Natural killer cell (primary cell): Measurements from ENCODE around the gene SLN. TPM values are rescaled to one million over a fixed set of nuclear protein-coding genes. Genes with fewer than 3 reads are reported as not detected.

Experiments used
- ATAC-seq, 3 donors: fragments of 150-1000 bp in 2 of 3; fragments of 200-7000 bp in 1 of 3; cut with Tn5 transposase; 1 replicate in 1 of 3; 2 replicates in 2 of 3; pipeline ENCODE4 v1.10.0; 2021; ENCODE audit warnings: mild to moderate bottlenecking in 2 of 3, moderate library complexity in 2 of 3
- DNase-seq, 2 donors: peaks; one replicate each; pipeline versions ENCODE4 v3.0.0 to v3.0.0-alpha.2; 2013 to 2021; ENCODE audit warnings: mixed read lengths in 1 of 2
- H3K27ac ChIP-seq: one replicate; pipeline ENCODE4 v1.5.1; 2013; ENCODE audit warnings: mild to moderate bottlenecking, low read length
- H3K27me3 ChIP-seq: one replicate; pipeline ENCODE4 v1.6.1; 2013; ENCODE audit warnings: low read length; ENCODE audit not compliant: control insufficient read depth, insufficient read depth
- H3K36me3 ChIP-seq: one replicate; pipeline ENCODE4 v1.6.1; 2013; ENCODE audit warnings: low read length; ENCODE audit not compliant: control insufficient read depth, insufficient read depth
- H3K4me1 ChIP-seq: one replicate; pipeline ENCODE4 v1.6.1; 2013; ENCODE audit warnings: low read length; ENCODE audit not compliant: control insufficient read depth, insufficient read depth
- H3K4me3 ChIP-seq: one replicate; pipeline ENCODE4 v1.5.1; 2013; ENCODE audit warnings: low read length
- H3K9me3 ChIP-seq: one replicate; pipeline ENCODE4 v1.6.1; 2013; ENCODE audit warnings: low read length; ENCODE audit not compliant: control insufficient read depth, insufficient read depth
- H3K27ac Mint-ChIP-seq, 2 donors: one replicate each; pipeline ENCODE4 v1.8.0; 2022; ENCODE audit warnings: mild to moderate bottlenecking in 2 of 2, mixed read lengths in 2 of 2, moderate library complexity in 1 of 2
- H3K27me3 Mint-ChIP-seq, 2 donors: one replicate each; pipeline ENCODE4 v1.8.0; 2022; ENCODE audit warnings: low read depth in 2 of 2, mixed read lengths in 2 of 2
- H3K36me3 Mint-ChIP-seq: one replicate; pipeline ENCODE4 v1.8.0; 2022; ENCODE audit warnings: mixed read lengths
- H3K4me1 Mint-ChIP-seq, 2 donors: one replicate each; pipeline ENCODE4 v1.8.0; 2022; ENCODE audit warnings: mixed read lengths in 2 of 2
- H3K4me3 Mint-ChIP-seq: one replicate; pipeline ENCODE4 v1.8.0; 2022; ENCODE audit warnings: mild to moderate bottlenecking, moderate library complexity, mixed read lengths
- H3K9me3 Mint-ChIP-seq, 2 donors: one replicate each; pipeline ENCODE4 v1.8.0; 2022; ENCODE audit warnings: mixed read lengths in 2 of 2
- WGBS: methylation state at CpG from one replicate; pipeline ENCODE4 v1.1.7; 2013; ENCODE audit warnings: missing lambda C conversion rate; ENCODE audit not compliant: insufficient coverage; 5-methylcytosine and 5-hydroxymethylcytosine counted together
- intact Hi-C: fragments of 100-400 bp; cut with micrococcal nuclease; formaldehyde crosslinking; loops from one replicate; pipeline ENCODE4 v1.14.2; 2022
- total RNA-seq, 4 donors: library from RNA; stranded (reverse); fragments of 120-200 nt in 1 of 4; gene quantifications; one replicate each; pipeline versions ENCODE4 v1.2.3 to v1.2.4, GENCODE V29; 2013 to 2022
- TF ChIP-seq, protein P1 (sequence below): fragments of 200-600 bp; IDR thresholded peaks from one replicate; pipeline ENCODE4 v1.8.0; 2022; ENCODE audit warnings: antibody characterized with exemption

The SLN gene
- total RNA-seq, 3 donors from 2014 or later (not counting 1 experiment from before 2014, with no cell fraction given), result not detected

DNA sequence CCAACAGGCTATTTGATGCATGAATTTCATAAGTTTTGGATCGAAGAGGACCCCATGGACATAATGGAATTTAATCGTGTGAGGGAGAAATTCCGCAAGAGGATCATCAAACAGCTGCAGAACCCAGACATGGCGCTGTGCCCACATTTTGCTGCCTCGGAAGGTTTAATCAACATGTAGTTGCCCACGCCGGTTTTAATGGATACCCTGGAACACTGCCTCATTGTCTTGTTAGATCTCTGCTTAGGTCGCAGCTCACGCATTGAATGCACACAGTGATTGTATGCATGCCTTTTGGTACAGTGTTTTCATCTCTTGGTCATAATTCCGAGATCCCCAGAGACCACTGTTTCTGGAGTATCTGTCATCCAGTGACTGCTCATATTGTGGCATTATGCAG is 46.8 kb downstream of the SLN start:
- TF ChIP-seq, protein P1, sequence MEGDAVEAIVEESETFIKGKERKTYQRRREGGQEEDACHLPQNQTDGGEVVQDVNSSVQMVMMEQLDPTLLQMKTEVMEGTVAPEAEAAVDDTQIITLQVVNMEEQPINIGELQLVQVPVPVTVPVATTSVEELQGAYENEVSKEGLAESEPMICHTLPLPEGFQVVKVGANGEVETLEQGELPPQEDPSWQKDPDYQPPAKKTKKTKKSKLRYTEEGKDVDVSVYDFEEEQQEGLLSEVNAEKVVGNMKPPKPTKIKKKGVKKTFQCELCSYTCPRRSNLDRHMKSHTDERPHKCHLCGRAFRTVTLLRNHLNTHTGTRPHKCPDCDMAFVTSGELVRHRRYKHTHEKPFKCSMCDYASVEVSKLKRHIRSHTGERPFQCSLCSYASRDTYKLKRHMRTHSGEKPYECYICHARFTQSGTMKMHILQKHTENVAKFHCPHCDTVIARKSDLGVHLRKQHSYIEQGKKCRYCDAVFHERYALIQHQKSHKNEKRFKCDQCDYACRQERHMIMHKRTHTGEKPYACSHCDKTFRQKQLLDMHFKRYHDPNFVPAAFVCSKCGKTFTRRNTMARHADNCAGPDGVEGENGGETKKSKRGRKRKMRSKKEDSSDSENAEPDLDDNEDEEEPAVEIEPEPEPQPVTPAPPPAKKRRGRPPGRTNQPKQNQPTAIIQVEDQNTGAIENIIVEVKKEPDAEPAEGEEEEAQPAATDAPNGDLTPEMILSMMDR, result no peak
- no peak for ATAC-seq
- Mint-ChIP-seq H3K36me3 (no peaks in the 10 kb centered on the region), H3K27ac (no peak overlapping the region), H3K27me3 (peaks cover 6% of the 10 kb centered on the region in 2 donors), H3K9me3 (no peaks in the 10 kb centered on the region), H3K4me1 (no peaks in the 10 kb centered on the region), H3K4me3 (no peak overlapping the region)
- H3K27me3 ChIP-seq, result no peaks in the 10 kb centered on the region
- H3K27ac ChIP-seq, result no peak overlapping the region
- no peak overlapping the region for H3K4me3 ChIP-seq
- no peaks in the 10 kb centered on the region for H3K9me3 ChIP-seq
- intact Hi-C loops, result no loop called here
- no peaks in the 10 kb centered on the region for H3K36me3 ChIP-seq
- DNase-seq, result no peak
- no peaks in the 10 kb centered on the region for H3K4me1 ChIP-seq
- WGBS, result 90% methylated on average over 10 of the region's 10 CpGs

DNA sequence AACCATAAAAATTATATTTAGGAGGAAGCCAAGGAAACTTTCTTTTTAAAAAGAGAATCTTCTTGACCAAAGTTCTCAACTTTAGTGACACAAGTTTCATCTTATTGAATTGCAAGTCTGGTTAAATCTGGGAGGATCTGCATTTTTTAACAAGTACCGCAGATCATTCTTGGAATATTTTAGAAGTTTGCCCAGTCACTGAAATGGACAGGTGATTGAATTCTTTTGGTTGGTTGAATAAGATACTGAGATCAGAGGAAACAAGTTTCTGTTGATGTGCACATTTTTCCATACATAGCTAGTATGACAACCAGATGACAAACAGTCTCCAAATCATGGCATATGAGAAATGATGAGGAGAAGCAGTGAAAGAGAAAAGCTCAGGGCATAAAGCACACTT is 50.2 kb downstream of the SLN start:
- H3K9me3 ChIP-seq, result no peaks in the 10 kb centered on the region
- DNase-seq (no peak), ATAC-seq (no peak)
- Mint-ChIP-seq H3K36me3 (no peaks in the 10 kb centered on the region), H3K27ac (no peak overlapping the region), H3K4me3 (no peak overlapping the region), H3K4me1 (no peaks in the 10 kb centered on the region), H3K9me3 (no peaks in the 10 kb centered on the region), H3K27me3 (peaks cover 6% of the 10 kb centered on the region in 2 donors)
- H3K4me1 ChIP-seq, result no peaks in the 10 kb centered on the region
- no peaks in the 10 kb centered on the region for H3K27me3 ChIP-seq
- no peaks in the 10 kb centered on the region for H3K36me3 ChIP-seq
- TF ChIP-seq, protein P1, result no peak
- WGBS, result 100% methylated on average over 1 of the region's 1 CpG
- no peak overlapping the region for H3K4me3 ChIP-seq
- intact Hi-C loops, result no loop called here
- H3K27ac ChIP-seq, result no peak overlapping the region

DNA sequence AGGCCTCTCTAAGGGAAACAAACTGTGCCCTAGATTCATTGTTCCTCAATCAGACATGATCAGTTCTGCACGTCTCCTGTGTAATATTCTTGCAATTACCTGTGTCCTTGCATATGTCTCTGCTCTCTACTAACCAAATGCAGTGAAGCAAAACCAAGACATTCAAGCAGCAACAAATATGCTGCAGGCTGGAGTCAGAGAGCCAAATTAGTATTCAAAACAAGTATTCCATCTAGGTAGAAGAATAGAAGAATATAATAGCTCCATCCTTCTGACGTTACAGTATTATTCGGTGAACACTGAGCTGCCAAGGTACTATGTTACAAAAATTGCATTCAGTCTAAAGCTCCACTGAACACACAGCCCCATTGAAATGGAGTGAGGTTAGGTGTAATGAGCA is 51.8 kb downstream of the SLN start:
- WGBS, result 84% methylated on average over 1 of the region's 3 CpGs
- no peak for ATAC-seq
- Mint-ChIP-seq H3K9me3 (no peaks in the 10 kb centered on the region), H3K27me3 (peaks cover 2 to 6% of the 10 kb centered on the region in 2 donors), H3K4me1 (no peaks in the 10 kb centered on the region), H3K4me3 (no peak overlapping the region), H3K36me3 (no peaks in the 10 kb centered on the region), H3K27ac (no peak overlapping the region)
- Histone ChIP-seq H3K4me1 (no peaks in the 10 kb centered on the region), H3K27me3 (no peaks in the 10 kb centered on the region), H3K27ac (no peak overlapping the region), H3K4me3 (no peak overlapping the region), H3K36me3 (no peaks in the 10 kb centered on the region), H3K9me3 (no peaks in the 10 kb centered on the region)
- intact Hi-C loops, result no loop called here
- TF ChIP-seq, protein P1, result no peak
- DNase-seq, result no peak

DNA sequence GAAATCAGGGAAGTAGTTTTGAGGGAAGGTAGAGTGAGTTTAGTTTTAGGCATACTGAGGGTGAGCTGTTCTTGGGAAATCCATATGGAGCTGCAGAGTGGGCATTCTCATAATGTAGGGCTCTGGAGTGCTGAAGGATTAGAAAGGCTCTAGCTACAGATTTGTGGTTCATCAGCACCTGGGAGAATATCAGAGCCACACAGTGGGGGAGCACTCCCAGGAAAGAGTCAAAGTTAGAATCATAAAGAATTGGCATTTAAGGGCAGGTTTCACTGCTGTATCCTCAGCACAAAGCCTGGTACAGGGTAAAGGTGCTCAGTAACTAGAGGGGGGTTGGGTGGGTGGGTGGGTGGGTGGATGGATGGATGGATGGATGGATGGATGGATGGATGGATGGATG is 52.5 kb downstream of the SLN start:
- H3K27ac Mint-ChIP-seq, result no peak overlapping the region

More for the DNA sequence above, 52.5 kb downstream of the SLN start:
- Histone ChIP-seq H3K9me3 (no peaks in the 10 kb centered on the region), H3K36me3 (no peaks in the 10 kb centered on the region), H3K27ac (no peak overlapping the region), H3K4me1 (no peaks in the 10 kb centered on the region), H3K4me3 (no peak overlapping the region), H3K27me3 (no peaks in the 10 kb centered on the region)
- Mint-ChIP-seq H3K27me3 (peaks cover 0 to under 1% of the 10 kb centered on the region in 2 donors), H3K4me3 (no peak overlapping the region), H3K9me3 (no peaks in the 10 kb centered on the region), H3K4me1 (no peaks in the 10 kb centered on the region), H3K36me3 (no peaks in the 10 kb centered on the region)
- ATAC-seq (no peak), DNase-seq (no peak)
- intact Hi-C loops, result no loop called here
- TF ChIP-seq, protein P1, result no peak
